Cardiac muscle cell (in vitro differentiated cells and primary cell): Measurements from ENCODE around the gene CYTH1. TPM values are rescaled to one million over a fixed set of nuclear protein-coding genes. Genes with fewer than 3 reads are reported as not detected.
A peak's percentile ranks its signal among the peaks of the same experiment; 100 is the strongest.

Experiments used
- DNase-seq, 2 donors: peaks; one replicate each; pipeline versions ENCODE4 v3.0.0 to v3.0.0-alpha.2; 2010 to 2017; ENCODE audit warnings: low read depth in 1 of 2, low spot score in 1 of 2
- H3K27ac ChIP-seq: fragments of 200-600 bp; sonication (generic); 2 replicates; pipeline ENCODE4 v1.5.1; 2016
- H3K27me3 ChIP-seq: fragments of 200-600 bp; sonication (generic); 2 replicates; pipeline ENCODE4 v1.6.0; 2016; ENCODE audit warnings: control low read depth
- H3K36me3 ChIP-seq: fragments of 200-600 bp; sonication (generic); 2 replicates; pipeline ENCODE4 v1.5.1; 2016; ENCODE audit warnings: control low read depth
- H3K4me1 ChIP-seq: fragments of 200-600 bp; sonication (generic); 2 replicates; pipeline ENCODE4 v1.8.1; 2017; ENCODE audit warnings: low read depth, mild to moderate bottlenecking, mixed run types
- H3K4me3 ChIP-seq: fragments of 200-600 bp; sonication (generic); 2 replicates; pipeline ENCODE4 v1.5.1; 2016; ENCODE audit warnings: mild to moderate bottlenecking
- H3K9me3 ChIP-seq: fragments of 200-600 bp; sonication (generic); 2 replicates; pipeline ENCODE4 v1.5.1; 2017; ENCODE audit warnings: low read depth, mild to moderate bottlenecking, control low read depth
- polyA plus RNA-seq: library from polyadenylated mRNA; unstranded; fragments of >200 nt; fragmentation: Nextera tagmentation; extraction: Ambion mirVana; gene quantifications from 2 replicates; pipeline ENCODE4 v1.2.1, GENCODE V29; 2016
- total RNA-seq: library from RNA; depleted of rRNA; stranded (reverse); fragments of >200 nt; gene quantifications from 2 replicates; pipeline ENCODE4 v1.2.3, GENCODE V29; 2016
- TF ChIP-seq, protein P1 (sequence below): IDR thresholded peaks from 2 replicates; pipeline ENCODE4 v1.5.1; 2012; ENCODE audit warnings: low read depth, mild to moderate bottlenecking, low read length

CYTH1 gene
- total and polyA plus RNA-seq, 2 experiments from 2014 or later: 21.9 to 39.6 TPM

DNA sequence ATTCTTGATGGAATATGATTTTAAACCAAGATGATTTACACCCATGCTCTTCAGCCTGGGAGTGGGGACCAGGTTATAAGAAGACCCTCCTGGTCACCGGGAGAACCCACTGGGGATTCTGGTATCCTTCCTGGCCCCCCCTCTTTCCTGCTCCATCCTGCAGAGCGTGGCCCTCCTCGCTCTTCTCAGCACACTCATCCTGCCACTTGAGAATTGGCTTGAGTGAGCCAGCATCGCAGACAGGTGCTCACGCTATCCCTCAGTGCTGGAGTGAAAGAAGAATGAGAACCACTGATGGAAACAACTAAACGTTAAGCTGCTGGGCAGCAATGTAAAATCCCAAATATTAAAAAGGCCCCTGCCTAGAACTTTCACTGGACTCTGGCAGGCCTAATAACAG, 98.0 kb downstream of the CYTH1 start:
- TF ChIP-seq, protein P1, sequence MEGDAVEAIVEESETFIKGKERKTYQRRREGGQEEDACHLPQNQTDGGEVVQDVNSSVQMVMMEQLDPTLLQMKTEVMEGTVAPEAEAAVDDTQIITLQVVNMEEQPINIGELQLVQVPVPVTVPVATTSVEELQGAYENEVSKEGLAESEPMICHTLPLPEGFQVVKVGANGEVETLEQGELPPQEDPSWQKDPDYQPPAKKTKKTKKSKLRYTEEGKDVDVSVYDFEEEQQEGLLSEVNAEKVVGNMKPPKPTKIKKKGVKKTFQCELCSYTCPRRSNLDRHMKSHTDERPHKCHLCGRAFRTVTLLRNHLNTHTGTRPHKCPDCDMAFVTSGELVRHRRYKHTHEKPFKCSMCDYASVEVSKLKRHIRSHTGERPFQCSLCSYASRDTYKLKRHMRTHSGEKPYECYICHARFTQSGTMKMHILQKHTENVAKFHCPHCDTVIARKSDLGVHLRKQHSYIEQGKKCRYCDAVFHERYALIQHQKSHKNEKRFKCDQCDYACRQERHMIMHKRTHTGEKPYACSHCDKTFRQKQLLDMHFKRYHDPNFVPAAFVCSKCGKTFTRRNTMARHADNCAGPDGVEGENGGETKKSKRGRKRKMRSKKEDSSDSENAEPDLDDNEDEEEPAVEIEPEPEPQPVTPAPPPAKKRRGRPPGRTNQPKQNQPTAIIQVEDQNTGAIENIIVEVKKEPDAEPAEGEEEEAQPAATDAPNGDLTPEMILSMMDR: no peak
- Histone ChIP-seq H3K27ac (no peak overlapping the region), H3K27me3 (no peaks in the 10 kb centered on the region), H3K36me3 (peaks cover 11% of the 10 kb centered on the region), H3K4me3 (no peak overlapping the region), H3K9me3 (no peaks in the 10 kb centered on the region), H3K4me1 (no peaks in the 10 kb centered on the region)
- DNase-seq: no peak

DNA sequence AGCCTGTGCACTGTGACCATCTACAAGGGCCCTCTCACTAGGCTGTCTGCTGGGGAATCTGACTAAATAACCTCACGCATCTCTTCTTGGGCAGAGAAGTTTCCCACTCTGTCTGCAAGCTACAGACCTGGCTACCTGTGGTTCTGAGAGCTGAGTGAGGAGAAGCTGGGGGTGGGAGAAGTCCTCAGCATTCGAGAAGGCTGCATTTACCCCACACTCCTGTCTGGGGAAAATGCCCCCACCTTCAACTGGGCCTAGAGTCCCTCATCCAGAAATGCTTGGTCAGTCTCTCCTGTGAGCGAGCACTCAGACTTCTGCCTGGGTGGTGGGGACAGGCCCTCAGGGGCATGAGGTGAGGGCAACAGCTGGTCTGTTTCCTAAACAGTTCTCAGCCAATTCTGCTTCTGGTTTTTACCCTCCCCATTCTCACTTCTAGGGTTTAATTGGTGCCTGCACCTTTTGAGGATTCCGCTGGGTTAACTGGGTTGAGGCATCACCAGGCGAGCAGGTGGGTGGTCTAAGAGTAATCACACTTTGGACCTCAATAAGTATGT, 98.6 kb downstream of the CYTH1 start:
- DNase-seq: no peak
- TF ChIP-seq, protein P1: no peak
- Histone ChIP-seq H3K9me3 (no peaks in the 10 kb centered on the region), H3K36me3 (peaks cover 15% of the 10 kb centered on the region), H3K27me3 (no peaks in the 10 kb centered on the region), H3K4me1 (no peaks in the 10 kb centered on the region), H3K4me3 (no peak overlapping the region), H3K27ac (no peak overlapping the region)

GRCh38 chr17:78682363-78682762, 99.7 kb downstream of the CYTH1 start:
- no peaks in the 10 kb centered on the region for H3K9me3 ChIP-seq
- H3K36me3 ChIP-seq: peaks cover 18% of the 10 kb centered on the region
- no peaks in the 10 kb centered on the region for H3K4me1 ChIP-seq
- no peak for DNase-seq
- H3K27me3 ChIP-seq: no peaks in the 10 kb centered on the region
- H3K4me3 ChIP-seq: no peak overlapping the region
- H3K27ac ChIP-seq: no peak overlapping the region
- TF ChIP-seq, protein P1: no peak

GRCh38 chr17:78680436-78680835, 101.6 kb downstream of the CYTH1 start:
- Histone ChIP-seq H3K27ac (no peak overlapping the region), H3K27me3 (no peaks in the 10 kb centered on the region), H3K36me3 (peaks cover 26% of the 10 kb centered on the region), H3K4me3 (no peak overlapping the region), H3K4me1 (no peaks in the 10 kb centered on the region), H3K9me3 (no peaks in the 10 kb centered on the region)
- peak in 1 of 2 donors; percentile 53 for DNase-seq
- TF ChIP-seq, protein P1: no peak

DNA sequence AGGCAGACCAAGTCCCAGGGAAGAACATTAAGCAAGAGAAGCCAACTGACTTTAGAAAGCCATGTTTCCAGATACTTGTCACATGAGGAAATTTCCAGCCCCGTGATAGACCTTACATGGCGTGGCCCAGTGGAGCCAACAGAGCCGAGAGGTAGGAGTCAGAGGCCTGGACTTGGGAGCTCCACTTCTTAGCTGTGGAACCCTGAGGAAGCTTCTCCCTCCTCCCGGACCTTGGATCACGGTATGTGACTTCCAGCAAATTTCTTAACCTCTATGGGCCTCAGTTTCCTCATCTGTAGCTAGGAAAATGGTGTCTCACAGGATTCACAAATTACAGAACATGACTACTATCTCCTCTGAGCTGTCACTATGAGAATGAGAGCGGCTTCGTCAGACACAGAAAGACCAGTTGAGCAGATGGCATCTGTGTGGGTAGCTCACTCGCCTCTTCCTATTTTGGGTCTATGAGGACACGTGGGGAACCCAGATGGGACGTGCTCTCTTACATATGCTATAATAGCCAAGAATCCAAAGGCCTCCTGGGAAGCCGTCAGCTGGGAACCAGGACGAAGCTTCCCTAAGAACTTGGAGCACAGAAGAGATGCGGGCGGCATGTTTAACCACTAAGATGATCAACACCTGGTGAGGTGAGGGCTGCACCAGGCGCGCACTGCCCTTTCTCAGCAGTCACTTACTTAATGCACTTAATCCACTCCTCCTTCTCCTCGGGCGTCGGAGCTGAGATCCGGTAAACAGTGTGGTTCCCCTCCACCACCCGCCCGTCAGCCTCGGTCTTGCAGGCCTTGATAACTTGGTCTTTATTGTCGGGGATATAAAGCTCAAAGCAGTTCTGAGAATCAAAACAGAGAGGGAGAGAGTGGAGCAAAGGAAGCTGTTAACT, 102.3 kb downstream of the CYTH1 start:
- H3K9me3 ChIP-seq: no peaks in the 10 kb centered on the region
- TF ChIP-seq, protein P1: no peak
- no peaks in the 10 kb centered on the region for H3K4me1 ChIP-seq
- DNase-seq: no peak
- no peaks in the 10 kb centered on the region for H3K27me3 ChIP-seq
- H3K27ac ChIP-seq: no peak overlapping the region
- peaks cover 30% of the 10 kb centered on the region for H3K36me3 ChIP-seq
- no peak overlapping the region for H3K4me3 ChIP-seq
